ENCODE measurements around the gene TASP1.

The TASP1 gene

GRCh38 chr20:13571662-13572061 is 67.1 kb downstream of the TASP1 start:
- no peak for DNase-seq (ENCODE audit: low read depth, low spot score)

- DNase-seq (ENCODE audit: low read depth, low spot score) = no peak
Measured at GRCh38 chr20:13567663-13568062, 71.1 kb downstream of the TASP1 start.

- DNase-seq (ENCODE audit: low read depth, low spot score) = no peak
Measured at GRCh38 chr20:13563854-13564253, 74.9 kb downstream of the TASP1 start.

- no peak for DNase-seq (ENCODE audit: low read depth, low spot score)
Measured at GRCh38 chr20:13554706-13555105, 84.0 kb downstream of the TASP1 start.

- DNase-seq (ENCODE audit: low read depth, low spot score) = no peak
Measured at GRCh38 chr20:13554076-13554475, 84.7 kb downstream of the TASP1 start.

GRCh38 chr20:13552061-13552460 is 86.7 kb downstream of the TASP1 start:
- DNase-seq (ENCODE audit: low read depth, low spot score) = no peak

GRCh38 chr20:13549451-13549850 is 89.3 kb downstream of the TASP1 start:
- DNase-seq (ENCODE audit: low read depth, low spot score) = no peak

- DNase-seq (ENCODE audit: low read depth, low spot score) = peak; percentile 31
Measured at GRCh38 chr20:13546497-13547131, 92.1 kb downstream of the TASP1 start.

GRCh38 chr20:13545790-13546189 is 92.9 kb downstream of the TASP1 start:
- DNase-seq (ENCODE audit: low read depth, low spot score) = no peak

GRCh38 chr20:13543783-13544182 is 94.9 kb downstream of the TASP1 start:
- DNase-seq (ENCODE audit: low read depth, low spot score) = no peak

GRCh38 chr20:13535627-13536026 is 103.1 kb downstream of the TASP1 start:
- DNase-seq (ENCODE audit: low read depth, low spot score) = no peak

GRCh38 chr20:13533946-13534345 is 104.8 kb downstream of the TASP1 start:
- DNase-seq (ENCODE audit: low read depth, low spot score) = no peak

GRCh38 chr20:13530146-13530545 is 108.6 kb downstream of the TASP1 start:
- DNase-seq (ENCODE audit: low read depth, low spot score) = no peak

GRCh38 chr20:13526551-13526950 is 112.2 kb downstream of the TASP1 start:
- no peak for DNase-seq (ENCODE audit: low read depth, low spot score)

- DNase-seq (ENCODE audit: low read depth, low spot score) = peak; percentile 57
Measured at GRCh38 chr20:13525225-13525940, 113.3 kb downstream of the TASP1 start.

GRCh38 chr20:13524339-13524738 is 114.4 kb downstream of the TASP1 start:
- DNase-seq (ENCODE audit: low read depth, low spot score) = no peak

GRCh38 chr20:13517831-13518230 is 120.9 kb downstream of the TASP1 start:
- no peak for DNase-seq (ENCODE audit: low read depth, low spot score)

GRCh38 chr20:13515796-13516558 is 122.8 kb downstream of the TASP1 start:
- DNase-seq (ENCODE audit: low read depth, low spot score) = no peak

- no peak for DNase-seq (ENCODE audit: low read depth, low spot score)
Measured at GRCh38 chr20:13515291-13515690, 123.4 kb downstream of the TASP1 start.

GRCh38 chr20:13510837-13511488 is 127.8 kb downstream of the TASP1 start:
- DNase-seq (ENCODE audit: low read depth, low spot score) = no peak

GRCh38 chr20:13507646-13508045 is 131.1 kb downstream of the TASP1 start:
- DNase-seq (ENCODE audit: low read depth, low spot score) = no peak

GRCh38 chr20:13501500-13501899 is 137.2 kb downstream of the TASP1 start:
- DNase-seq (ENCODE audit: low read depth, low spot score) = no peak

Measured in brain pericyte (primary cell).